Left renal pelvis (tissue), 4 donors: Measurements from ENCODE around the gene PIK3CG. TPM values are rescaled to one million over a fixed set of nuclear protein-coding genes. Genes with fewer than 3 reads are reported as not detected.
"Not testable (repeated sequence)": the region's sequence is repeated elsewhere in the genome, so short reads cannot be mapped to it uniquely, and the experiment has no call there.

Experiments
- DNase-seq, 4 donors: peaks; one replicate each; pipeline ENCODE4 v3.0.0-alpha.2; 2013; ENCODE audit warnings: low read depth in 4 of 4, low spot score in 3 of 4
- polyA plus RNA-seq, 4 donors: library from polyadenylated mRNA; unstranded; fragments of 120-200 nt; gene quantifications; one replicate each; pipeline ENCODE4 v1.2.1, GENCODE V29; 2013; ENCODE audit not compliant: insufficient read length in 4 of 4

The PIK3CG gene
- polyA plus RNA-seq, 4 donors = 2.4 to 3.1 (median 2.7) TPM

- no peak for DNase-seq
These were observed 18.5 kb downstream of the PIK3CG start for GRCh38 chr7:106883456-106884026.

GRCh38 chr7:106885652-106886051 is 20.6 kb downstream of the PIK3CG start:
- no peak for DNase-seq

- no peak for DNase-seq
These were observed 22.3 kb downstream of the PIK3CG start for GRCh38 chr7:106887421-106887820.

GRCh38 chr7:106888204-106888603 is 23.1 kb downstream of the PIK3CG start:
- no peak for DNase-seq

GRCh38 chr7:106890952-106891351 is 25.9 kb downstream of the PIK3CG start:
- DNase-seq = no peak

- no peak for DNase-seq
These were observed 26.7 kb downstream of the PIK3CG start for GRCh38 chr7:106891548-106892410.

DNA sequence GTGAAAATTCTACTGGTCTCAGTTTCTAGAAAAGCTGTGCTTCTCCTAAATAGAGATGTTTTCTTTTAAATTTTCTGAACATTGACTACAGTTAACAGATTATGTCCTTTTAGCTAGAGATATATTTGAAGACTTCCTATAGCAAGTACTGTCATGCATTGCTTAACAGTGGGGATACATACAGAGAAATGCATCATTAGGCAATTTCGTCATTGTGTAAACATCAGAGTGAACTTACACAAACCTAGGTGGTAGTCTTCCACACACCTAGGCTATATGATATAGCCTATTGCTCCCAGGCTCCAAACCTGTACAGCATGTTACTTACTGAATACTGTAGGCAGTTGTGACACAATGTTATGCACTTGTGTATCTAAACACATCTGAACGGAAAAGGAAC is 28.5 kb downstream of the PIK3CG start:
- DNase-seq = no peak

- no peak for DNase-seq
These were observed 30.3 kb downstream of the PIK3CG start for GRCh38 chr7:106895246-106895864.

DNA sequence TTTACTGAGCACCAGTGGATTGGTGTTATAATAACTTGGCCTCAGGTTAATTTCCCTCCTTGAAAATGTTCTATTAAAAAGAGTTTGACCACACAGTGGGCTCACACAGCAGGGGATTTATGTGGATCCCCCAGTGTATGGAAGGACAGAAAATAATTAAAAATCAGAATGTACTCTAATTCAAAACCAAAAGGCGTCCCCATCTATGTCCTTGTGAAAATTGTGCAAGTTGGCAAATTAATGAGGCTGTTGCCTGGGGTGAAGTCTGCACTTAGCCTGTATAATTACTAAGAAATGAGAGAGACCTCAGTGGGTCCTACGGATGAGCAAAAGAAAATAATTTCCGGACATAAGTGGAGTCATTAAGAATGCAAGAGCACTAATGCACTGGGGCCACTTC is 31.1 kb downstream of the PIK3CG start:
- no peak for DNase-seq

GRCh38 chr7:106897553-106897952 is 32.5 kb downstream of the PIK3CG start:
- not testable (repeated sequence) for DNase-seq

- DNase-seq = not testable (repeated sequence)
These were observed 33.9 kb downstream of the PIK3CG start for GRCh38 chr7:106898967-106899366.

DNA sequence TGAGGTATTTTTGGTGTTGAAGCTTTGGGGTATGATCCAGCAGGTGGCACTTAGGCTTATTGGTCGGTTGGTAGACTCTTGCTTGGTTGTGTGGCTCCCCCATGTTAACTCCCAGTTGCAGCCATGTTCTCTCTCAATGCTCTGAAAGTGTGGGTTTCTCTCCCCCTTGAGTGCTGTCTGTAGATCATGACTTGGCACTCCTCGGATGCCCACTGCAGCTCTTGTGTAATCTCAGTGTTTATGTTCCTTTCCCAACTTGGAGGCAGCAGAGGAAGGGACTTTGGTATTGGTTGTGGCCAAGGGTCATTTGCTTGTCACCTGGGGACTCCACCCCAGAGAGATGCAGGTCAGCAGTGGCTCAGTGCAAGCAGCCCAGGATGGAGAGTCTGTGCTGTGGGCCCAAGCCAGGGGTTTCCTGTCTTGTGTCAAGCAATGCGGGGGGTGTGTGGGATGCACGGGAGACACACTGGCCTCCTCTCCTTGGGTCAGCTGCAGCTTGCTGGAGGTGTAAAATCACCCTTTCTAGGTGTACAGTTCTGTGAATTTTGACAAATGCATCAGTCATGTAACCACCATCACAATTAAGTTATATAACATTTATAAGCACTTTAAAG is 36.9 kb downstream of the PIK3CG start:
- no peak for DNase-seq

DNA sequence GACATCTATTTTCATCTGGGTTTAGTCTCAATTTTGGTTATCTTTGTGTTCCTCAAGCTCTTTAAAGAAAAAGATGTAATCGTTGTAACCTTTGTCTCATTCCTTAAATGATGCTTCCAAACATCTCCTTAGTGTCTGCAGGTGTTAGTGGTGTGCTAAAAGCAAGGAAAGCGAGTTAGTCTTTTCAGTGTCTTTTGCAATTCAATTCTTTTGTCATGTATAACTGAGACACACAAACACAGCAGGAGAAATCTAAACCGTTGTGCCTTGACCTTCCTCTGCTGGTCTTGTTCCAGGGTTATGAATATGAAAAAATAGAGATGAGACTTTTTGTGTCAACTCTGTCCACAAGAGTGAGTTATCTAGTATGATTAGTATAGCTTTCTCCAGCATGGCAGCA is 40.7 kb downstream of the PIK3CG start:
- no peak for DNase-seq

GRCh38 chr7:106911959-106912358 is 46.9 kb downstream of the PIK3CG start:
- DNase-seq = no peak

GRCh38 chr7:106914018-106914607 is 49.0 kb downstream of the PIK3CG start:
- no peak for DNase-seq

DNA sequence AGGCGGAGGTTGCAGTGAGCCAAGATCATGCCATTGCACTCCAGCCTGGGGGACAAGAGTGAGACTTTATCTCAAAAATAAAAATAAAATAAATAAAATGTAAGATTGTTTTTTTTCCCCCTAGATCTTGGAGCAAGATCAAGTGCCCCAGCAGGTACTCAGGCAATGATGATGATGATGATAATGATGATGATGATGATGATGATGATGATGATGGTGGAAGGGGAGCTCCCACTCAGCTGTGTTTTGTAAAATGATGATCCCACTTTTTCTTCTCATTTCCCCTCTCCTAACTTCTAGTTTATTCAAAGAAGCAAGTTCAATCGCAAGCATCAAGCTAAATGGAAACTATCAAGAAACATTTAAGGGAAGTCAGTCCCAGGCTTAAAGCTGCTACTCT is 50.3 kb downstream of the PIK3CG start:
- DNase-seq = no peak

GRCh38 chr7:106915873-106916272 is 50.8 kb downstream of the PIK3CG start:
- no peak for DNase-seq

DNA sequence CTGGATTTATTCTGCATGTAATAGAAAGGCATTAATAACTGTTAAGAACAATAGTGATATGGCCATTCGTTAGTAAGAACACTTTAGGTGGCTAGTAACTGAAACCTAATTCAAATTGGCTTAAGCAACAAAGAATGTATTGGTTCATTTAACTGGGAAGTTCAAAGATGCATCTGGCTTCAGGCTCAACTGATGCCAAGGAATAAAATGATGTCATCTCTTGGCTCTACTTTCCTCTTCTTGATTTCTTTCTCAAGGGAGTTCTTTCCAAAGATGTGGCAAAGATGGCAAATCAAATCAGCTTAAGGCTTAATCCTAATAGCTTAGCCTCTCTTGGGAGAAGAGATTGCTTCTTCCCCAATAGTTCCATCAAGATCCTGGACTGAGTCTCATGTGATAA is 51.6 kb downstream of the PIK3CG start:
- DNase-seq = no peak

DNA sequence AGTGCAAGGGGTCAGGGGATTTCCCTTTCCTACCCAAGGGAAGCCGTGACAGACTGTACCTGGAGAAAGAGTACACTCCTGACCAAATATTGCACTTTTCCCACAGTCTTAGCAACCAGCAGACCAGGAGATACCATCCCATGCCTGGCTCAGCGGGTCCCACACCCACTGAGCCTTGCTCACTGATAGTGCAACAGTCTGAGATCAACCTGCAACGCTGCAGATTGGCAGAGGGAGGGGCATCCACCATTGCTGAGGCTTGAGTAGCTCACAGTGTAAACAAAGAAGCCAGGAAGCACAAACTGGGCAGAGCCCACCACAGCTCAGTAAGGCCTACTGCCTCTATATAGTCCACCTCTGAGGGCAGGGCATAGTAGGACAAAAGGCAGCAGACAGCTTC is 53.9 kb downstream of the PIK3CG start:
- DNase-seq = no peak

- not testable (repeated sequence) for DNase-seq
These were observed 59.4 kb downstream of the PIK3CG start for GRCh38 chr7:106924468-106924867.

- DNase-seq = no peak
These were observed 61.8 kb downstream of the PIK3CG start for GRCh38 chr7:106926892-106927291.
